GM21381 (cell line): ENCODE results near the gene CHST13.

Source experiments
- ATAC-seq: cut with Tn5 transposase; IDR thresholded peaks from one replicate; pipeline ENCODE4 v1.9.1; 2021; ENCODE audit warnings: mild to moderate bottlenecking, moderate library complexity; ENCODE audit not compliant: unreplicated experiment

Gene CHST13

DNA sequence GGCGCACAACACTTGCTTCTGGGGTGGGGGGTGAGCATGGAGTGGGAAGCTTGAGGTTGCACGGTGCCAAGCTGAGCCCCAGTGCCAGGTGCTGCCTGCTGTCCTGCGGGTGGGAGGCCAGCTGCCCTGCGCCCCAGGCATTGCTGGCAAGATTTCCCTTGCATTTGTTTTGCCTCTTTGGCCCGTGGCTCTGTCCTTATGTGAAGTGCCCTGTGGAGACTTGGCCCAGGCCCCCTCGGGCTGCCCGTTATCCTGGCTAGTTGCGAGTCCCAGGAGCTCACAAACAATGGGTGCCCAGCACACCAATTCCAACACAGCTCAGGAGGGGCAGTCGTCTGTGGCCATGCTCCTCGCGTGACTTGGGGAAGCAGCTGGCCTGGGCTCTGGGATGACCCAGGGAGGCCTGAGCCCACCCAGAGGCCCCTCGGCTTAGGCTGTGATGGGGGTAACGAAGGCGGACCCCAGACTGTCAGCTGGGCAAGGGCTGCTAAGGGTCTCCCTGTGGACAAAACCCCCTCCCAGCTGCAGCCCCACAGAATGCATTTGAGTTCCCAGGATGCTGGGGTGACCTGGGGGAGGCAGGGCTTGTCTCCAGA lies 28.8 kb downstream of the CHST13 start:
- no peak for ATAC-seq

DNA sequence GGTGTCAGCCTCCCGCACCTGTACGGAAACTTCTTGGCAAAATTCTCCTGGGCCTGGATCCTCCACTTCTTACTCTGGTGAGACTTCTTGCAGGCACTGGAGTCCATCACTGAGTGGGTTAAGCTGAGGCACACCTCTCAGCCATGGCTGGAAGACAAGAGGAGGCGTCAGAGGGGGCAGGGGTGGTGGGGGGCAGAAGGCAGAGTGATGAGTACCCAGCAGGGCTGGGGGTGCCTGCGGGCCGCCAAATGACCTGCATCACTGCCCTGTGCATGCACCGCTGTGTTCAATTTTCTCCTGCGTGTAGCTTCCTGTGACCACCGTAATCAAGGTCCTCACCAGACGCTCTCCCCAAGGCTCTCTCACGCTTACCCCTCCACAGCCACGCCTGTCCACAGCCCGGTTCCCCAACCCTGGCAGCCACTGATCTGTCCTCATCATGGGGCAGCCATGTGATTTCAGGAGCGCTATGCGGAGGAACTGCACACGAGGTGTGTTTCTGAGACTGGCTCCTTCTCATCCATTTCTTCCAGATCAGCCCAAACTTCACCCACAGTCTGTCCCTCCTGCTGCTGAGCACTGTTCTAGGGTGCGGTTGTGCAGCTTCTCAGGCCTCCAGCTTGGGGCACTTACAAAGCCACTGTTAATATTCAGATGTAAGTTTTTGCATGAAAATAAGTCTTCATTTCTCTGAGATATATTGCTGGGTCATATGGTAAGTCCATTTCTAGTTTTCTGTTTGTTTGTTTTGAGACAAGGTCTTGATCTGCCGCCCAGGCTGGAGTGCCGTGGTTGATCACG lies 29.5 kb downstream of the CHST13 start:
- ATAC-seq: no peak

DNA sequence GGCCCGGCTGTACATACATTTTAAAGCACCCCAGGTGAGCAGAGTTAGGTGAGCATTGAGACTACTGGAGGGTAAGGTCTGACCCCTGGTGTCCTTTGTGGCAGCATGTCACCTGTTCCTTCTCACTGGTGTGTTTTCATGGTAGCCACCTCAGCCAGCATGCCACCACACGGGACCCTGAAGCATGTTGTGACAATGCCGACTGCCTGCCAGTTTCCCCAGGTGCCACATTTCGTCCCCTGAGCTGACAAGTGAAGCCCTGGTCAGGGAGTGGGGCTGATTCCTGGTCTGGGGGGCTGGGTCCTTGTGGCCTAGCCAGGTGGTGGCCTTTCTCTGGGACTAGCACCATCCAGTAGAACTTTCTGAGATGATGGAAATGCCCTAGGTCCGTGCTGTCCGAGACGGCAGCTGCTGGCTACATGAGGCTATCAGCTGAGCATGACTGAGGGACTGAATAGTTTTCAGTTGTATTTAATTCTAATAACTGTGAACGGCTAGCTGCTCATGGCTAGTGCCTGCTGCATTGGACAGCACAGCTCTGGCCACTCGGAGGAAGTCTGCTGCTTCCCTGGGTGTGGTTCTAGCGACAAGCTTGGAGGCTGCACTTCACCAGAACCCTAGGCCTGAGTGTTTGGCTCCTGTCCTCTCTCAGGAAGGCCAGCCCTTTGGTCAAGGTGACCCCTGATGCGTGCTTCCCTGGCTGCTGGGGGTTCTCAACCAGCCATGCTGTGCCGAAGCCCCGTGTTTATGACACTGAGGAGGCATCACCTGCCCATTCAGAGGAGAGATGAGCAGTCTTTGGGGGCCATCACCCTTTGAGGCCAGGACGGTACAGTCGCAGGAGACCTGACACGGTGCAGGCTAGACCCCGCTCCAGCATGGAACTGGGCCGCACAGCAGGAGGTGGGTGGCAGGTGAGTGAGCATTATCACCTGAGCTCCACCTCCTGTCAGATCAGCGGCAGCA lies 30.9 kb downstream of the CHST13 start:
- ATAC-seq: no peak

DNA sequence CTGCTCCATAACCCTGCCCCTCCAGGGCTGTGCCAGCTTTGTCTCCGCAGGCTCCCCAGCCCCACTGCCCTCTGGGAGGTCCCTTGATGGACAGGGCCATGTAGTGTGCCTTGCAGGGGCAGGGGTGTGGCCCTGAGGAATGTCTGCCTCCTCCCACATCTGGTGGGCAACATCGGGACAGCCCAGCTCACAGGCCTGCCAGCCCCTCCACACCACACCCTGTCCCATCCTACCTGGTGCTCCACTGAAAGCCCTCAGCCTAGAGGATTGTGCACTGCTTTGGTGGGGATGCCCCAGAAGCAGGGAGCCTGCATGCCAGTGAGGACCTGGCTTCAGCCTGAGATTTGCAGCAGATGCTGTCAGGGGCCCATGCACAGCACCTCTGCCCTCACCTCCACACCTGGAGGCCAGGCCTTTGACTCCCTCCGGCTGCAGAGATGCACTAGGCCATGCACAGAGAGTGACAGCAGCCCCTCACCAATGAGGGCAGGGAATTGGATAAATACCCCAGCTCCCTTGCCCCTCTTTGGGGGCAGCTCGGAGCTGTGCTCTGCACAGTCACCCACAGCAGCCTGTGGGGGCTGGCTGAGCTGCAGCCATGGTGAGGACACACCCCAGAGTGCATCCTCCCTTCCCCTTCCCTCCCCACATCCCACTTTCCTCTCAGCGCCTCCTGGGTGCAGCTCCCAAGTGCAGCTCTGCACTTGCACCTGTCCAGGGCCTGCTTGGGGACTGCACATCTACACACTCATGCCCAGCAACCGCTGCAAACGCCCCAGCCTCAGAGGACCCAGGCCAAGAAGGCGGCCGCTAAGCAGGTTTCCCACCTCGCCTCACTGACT lies 32.1 kb downstream of the CHST13 start:
- no peak for ATAC-seq

DNA sequence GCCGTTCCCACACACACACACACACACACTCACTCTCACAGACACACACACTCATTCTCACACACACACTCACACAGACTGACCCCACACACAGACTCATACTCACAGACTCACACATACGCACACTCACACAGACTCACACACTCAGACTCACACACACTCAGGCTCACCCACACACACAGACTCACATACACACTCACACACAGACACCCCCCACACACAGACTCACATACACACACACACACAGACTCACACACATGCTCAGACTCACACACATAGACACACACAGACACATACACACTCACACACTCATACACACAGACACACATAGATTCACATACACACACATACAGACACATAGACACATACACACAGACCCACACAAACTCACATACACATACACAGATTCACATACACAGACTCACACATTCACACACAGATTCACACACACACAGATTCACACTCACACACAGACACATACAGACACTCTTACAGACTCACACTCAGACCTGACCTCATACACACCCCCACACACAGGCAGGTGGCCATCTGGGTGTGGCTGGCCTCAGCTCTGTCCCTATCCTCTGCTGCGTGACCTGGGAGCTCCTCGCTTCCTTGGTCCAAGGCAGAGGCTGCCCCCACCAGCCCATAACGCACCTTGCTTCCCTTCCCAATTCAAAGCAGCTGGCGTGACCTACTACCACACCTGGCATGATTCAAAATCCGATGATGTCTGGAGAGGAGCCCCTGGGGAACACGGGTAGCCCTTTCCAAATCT lies 32.9 kb downstream of the CHST13 start:
- no peak for ATAC-seq

DNA sequence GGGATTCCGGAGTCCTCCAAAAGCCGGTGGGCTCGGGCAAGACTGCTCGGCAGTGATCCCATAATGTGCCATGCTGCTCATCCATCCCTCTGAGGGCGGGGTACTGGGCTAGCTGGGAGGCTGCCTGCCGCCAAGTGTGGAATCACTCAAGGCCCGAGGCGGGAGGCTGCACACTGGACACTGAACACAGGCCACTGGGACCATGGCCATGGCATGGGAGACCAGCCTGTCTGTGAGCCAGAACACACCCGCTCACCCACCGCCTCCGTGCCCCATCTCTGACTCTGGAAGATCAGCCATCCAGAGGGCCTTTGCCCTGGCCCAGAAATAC lies 33.4 kb downstream of the CHST13 start:
- ATAC-seq: no peak

DNA sequence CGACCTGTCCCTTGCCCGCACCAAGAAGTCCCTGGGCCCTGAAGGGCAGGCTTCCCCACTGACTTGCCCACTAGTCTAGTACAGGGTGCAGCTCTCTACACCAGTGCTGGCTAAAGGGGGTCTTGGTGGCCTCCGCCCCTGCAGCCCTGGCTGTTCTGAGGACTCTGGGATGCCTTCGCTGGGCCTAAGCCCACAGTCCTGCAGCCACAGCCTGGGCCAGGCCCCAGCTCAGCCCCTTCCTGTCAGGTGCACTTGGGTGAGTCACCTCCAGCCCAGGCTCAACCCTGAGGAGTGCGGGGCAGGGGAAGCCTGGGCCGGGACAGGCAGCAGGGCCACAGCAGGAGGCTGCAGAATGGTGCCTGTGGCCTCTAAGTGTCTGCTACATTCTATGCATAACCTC lies 33.8 kb downstream of the CHST13 start:
- no peak for ATAC-seq

DNA sequence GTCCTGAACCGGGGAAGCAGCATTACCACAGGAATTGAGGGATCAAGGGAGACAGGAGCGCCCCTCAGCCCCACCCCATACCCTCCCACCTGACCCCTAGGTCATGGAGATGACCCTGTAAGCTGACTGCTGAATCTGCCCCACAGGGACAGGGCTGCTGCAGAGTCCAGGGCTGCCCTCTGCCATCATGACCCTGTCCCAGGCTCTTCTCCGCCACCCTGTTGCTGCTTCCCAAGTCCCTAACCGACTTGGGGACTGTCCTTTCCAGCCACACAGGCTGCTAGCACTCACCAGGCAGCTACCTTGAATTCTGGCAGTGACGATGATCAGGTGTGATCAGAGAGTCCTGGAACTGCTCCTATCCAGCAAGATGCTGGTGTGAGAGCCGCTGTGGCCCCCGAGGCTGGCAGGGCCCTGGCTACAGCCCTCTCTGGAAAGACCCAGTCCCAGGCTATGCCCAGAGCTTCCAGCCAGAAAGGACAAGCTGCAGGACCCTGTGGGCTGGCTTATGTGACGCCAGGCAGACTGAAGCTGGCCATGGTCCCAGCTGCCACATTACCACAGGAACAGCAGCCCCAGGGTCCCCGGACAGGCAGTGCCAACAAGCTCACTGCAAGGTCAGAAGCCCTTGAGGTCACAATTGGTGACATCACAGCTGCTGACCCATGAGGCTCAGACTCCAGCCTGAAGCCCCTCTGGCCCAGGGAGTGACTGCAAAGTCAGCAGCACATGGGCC lies 34.5 kb downstream of the CHST13 start, which contains the start of gene C3orf22:
TSS of gene C3orf22 (minus strand) at position 597 of the 736 bp plus-strand sequence. CDS start 5,542 bp downstream, outside the sequence.
- ATAC-seq: no peak

DNA sequence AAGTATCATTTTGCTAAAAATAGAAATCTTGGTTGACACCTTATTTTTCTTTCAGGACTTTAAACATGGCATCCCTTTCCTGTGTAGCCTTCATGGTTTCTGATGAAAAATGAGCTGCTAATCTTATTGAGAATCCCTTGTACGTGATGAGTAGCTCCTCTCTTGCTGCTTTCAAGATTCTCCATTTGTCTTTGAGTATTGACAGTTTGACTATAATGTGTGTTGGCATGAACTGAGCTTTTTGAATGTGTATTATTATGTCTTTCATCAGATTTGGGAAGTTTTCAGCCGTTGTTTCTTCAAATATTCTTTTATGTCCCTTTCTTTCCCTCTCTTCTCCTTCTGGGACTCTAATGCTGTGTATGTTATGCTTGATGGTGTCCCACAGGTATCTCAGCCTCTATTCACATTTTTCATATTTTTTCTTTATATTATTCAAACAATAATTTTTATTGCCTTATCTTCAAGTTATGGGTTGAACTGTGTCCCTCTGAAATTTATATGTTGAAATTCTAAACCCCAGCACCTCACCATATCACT lies 38.9 kb downstream of the CHST13 start:
- no peak for ATAC-seq

DNA sequence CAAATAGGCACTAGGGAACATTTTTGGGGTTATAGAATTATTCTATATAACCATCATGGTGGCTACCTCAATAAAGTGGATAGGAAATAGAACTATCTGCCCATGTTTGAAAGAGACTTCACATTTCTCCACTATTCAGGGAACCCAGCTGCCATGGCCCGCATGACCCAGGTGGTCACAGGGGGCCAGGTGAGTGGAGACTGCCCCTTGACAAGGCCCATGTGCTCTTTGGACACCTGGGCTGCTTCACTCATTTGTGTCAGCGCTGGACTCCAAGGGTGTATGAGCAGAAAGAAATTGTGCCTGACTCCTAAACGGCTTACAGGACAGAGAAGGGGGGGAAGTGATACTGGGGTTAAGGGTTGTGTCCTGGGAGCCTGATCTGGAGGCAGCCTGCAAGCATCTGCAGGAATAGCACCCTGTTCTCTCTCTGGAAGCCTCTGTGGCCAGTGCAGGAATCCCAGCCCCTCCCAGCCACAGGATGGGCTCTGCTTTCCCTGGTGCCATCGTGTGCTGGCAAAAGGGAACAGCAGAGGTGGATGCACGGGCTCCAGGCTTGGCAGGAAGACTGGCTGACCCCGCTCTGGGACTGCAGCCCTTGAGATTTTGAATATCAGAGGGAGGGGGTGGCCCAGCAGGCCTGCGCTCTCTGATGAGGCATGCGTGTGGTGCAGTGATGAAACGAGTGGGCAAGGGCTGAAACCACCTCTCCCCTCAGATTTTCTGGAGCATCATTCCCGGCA lies 43.9 kb downstream of the CHST13 start:
- no peak for ATAC-seq

DNA sequence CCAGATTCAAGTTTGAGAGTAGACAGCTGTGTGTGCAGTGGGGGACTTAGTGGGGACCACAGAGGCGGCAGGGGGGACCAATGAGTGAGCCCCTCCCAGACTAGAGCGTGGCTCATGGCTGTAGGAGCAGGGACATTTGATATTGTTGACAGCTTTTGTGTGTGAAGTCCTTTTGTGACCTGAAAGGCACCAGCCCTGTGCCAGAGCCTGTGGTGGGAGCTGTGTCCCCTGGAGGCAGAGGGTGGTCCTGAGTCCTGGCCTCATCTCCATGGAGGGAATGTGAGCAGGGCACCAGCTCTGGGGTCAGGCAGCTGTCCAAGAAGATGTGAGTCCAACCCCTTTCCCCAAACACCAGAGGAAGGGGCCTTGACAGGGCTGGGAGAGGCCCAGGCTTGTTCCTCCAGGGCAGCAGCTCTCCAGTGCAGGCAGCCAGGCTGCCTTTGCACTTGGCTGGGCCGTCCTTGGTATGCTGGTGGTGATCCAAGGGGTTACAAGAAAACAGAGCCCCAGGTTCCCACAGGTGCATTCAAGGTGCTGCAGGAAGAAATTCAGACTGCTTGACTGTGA lies 44.9 kb downstream of the CHST13 start:
- no peak for ATAC-seq

DNA sequence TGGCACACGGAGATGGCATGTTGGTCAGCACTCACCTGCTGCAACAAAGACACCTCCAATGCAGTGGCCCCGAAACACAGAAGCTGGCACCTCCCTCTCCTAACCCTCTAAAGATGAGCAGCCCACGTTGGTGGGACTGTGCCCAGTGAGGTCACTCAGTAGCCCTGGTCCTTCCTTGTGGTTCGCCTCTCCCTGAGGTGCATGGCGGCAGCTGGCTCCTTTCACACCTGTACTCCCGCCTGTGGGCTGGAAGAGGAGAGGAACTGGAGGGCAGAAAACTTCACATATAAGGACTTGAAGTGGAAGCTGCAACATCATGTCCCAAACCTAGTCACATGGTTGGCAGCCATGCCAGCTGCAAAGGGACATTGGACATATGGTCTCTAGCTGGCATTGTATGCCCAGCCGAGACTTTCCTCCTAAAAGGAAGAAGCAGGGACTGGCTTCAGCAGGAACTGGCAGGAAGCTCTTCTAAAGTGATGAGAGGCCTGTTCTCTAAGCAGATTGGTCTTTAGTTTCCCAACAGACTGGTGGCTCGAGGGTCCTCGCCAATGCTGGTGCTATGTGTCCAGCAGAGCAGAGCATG lies 45.5 kb downstream of the CHST13 start:
- ATAC-seq: no peak

DNA sequence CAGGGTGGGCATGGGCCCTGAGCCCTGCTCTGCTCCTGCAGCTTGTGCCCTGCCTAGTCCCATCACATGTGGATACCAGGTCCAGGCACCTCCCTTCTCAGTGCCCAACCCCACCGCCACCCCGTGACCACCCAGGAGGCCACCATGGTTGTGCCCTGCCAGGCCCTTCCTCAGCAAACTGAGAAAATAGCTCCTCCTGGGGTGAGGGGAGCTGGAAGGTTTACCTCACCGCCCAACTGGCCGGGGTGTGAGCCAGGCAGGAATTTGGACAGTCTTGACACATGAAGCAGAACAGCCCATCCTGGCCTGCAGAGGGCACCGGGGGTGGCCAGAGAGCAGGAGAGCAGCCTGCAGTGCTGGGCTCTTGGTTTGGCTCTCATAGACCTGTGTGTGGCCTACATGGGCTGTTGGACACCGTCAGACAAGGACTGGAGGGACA lies 46.2 kb downstream of the CHST13 start:
- ATAC-seq: no peak

DNA sequence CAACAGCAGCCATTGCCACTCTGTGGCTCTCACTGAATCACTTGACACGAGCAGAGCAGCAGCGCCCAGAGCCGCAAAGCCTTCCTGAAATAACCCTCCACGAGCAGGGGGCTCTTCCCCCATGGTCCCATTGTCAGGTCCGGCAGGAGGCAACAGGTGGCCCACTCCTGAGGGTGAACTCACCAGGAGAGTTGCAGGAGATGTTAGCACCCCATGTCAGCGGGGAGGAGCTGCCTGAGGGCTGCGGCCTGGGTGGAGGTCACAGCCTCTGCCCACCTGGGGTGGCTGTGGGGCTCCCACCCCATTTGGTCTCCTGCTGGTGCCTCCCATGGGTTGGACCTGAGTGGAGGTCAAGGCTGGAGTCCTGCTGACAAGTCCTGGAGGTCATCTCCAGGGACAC lies 47.1 kb downstream of the CHST13 start:
- no peak for ATAC-seq

DNA sequence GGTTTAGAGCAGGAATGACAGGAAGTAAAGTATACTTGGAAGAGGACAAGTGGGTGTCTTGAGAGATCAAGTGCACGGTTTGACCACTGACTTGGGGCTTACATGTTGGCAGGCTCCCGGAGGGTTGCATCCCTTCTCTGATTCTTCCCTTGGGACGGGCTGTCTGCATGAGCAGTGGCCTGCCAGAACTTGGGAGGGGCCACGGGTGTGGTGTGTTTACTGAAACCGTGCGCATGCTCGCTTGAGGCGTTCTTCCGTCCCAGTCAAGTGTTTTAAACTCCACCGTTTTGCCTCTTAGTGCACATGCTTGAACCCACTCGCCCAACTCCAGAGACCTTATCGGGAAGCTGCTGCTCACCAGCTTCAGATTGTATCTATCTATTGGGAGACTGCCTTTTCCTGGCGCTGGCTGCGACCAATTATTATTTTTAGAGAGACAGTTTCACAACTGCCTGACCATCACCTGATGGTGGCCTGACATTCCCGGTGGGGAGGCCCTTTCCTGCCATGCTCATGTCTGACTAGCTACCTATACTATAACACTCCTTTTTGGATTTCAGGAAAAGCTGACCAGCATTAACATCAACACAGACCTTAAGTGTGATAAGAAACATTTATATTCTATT lies 49.6 kb downstream of the CHST13 start:
- ATAC-seq: no peak

DNA sequence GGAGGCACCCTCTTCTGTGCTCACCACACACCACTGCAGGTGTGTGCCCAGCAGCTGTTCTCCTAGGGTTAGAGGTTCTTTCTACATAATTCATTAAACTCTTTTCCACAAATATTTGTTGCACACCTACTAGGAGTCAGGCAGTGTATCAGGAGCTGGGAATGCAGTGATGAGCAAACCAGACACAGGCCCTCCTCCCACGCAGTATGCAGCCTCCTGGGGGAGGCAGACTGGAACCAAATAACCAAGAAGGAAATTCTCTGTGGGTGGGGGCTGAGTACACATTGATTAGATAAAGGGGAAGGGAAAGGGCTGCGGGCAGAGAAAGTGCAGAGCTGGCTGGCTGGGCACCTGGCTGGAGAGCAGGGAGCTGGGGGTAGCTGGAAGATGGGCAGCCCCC lies 53.3 kb downstream of the CHST13 start:
- ATAC-seq: no peak

DNA sequence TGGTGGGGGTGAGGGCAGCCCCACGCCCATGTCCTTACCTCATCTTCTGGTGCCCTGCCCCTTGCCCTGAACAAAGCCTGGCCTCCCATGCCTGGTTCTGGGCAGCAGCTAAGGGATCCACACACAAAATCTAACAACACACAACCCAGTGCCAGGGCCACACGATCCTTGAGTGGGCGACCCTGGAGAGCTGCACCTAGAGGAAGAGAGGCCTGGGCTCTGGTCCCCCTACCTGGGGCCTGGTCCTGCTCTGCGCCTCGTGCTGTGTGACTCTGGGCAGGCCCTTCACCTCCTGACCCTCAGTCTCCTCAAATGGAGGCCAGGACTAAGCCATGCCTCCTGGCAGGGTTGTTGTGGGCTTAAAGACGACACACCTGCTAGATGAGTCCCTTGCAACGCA lies 54.7 kb downstream of the CHST13 start:
- no peak for ATAC-seq
